Ovary (tissue), 3 donors: ENCODE results near the gene PRCD.

Experiments used
- CTCF ChIP-seq, 3 donors: fragments of 450-650 bp in 2 of 3; fragments of 200-600 bp in 1 of 3; IDR thresholded peaks; one replicate each; pipeline versions ENCODE4 v1.5.1 to v1.8.0; 2016 to 2022; ENCODE audit warnings: antibody characterized with exemption in 3 of 3, mild to moderate bottlenecking in 1 of 3
- EP300 ChIP-seq: sonication (generic); formaldehyde crosslinking; IDR thresholded peaks from one replicate; pipeline ENCODE4 v1.6.1; 2017; ENCODE audit warnings: antibody characterized with exemption
- POLR2A ChIP-seq: fragments of 450-650 bp; IDR thresholded peaks from one replicate; pipeline ENCODE4 v1.6.1; 2017; ENCODE audit warnings: antibody characterized with exemption, mild to moderate bottlenecking, moderate library complexity
- donor health status: DM: no; HTN: no; CAD: no.

GRCh38 chr17:76501827-76502307 lies 38.0 kb upstream of the PRCD start:
- TF ChIP-seq CTCF (IDR thresholded peaks at IDR 0.05) (no peak), POLR2A (no peak), EP300 (no peak)
